Measurements from ENCODE around the gene SIPA1L3. TPM values are rescaled to one million over a fixed set of nuclear protein-coding genes. Genes with fewer than 3 reads are reported as not detected.

The SIPA1L3 gene
- total and polyA plus RNA-seq, 2 experiments from 2014 or later = 15.7 to 54.1 TPM

- H3K9me3 Mint-ChIP-seq = no peaks in the 10 kb centered on the region
- peak overlapping the region; percentile 79; the same call in 1 of the 2 replicates for H3K27ac ChIP-seq (ENCODE audit: low read depth)
- no peaks in the 10 kb centered on the region for H3K27me3 ChIP-seq (ENCODE audit: insufficient read depth)
- H3K4me2 ChIP-seq = peak overlapping the region; percentile 83
- H3F3A ChIP-seq (replicated peaks; ENCODE audit: low read depth) = peaks cover 20% of the 10 kb centered on the region; the same call in 1 of the 2 replicates
- no peak overlapping the region for H2AFZ ChIP-seq
- H3K79me2 ChIP-seq (replicated peaks; ENCODE audit: insufficient read depth) = 0 out of 2 replicates have a peak, but pooled peaks cover 3% of the 10 kb centered on the region
- DNase-seq (ENCODE audit: low spot score) (no peak), ATAC-seq (peak; percentile 4; the same call in 2 of the 3 replicates)
- no peak overlapping the region; the same call in 1 of the 2 replicates for H3K27ac Mint-ChIP-seq
- peaks cover 13% of the 10 kb centered on the region for H3K27me3 Mint-ChIP-seq (ENCODE audit: insufficient read depth, low read depth, poor library complexity)
- peak overlapping the region; percentile 54 for H3K4me3 ChIP-seq
- H4K20me1 ChIP-seq (replicated peaks; ENCODE audit: insufficient read depth) = no peaks in the 10 kb centered on the region
- H3K36me3 ChIP-seq (ENCODE audit: insufficient read depth) = no peaks in the 10 kb centered on the region
- H3K4me3 Mint-ChIP-seq = peak overlapping the region; percentile 60; the same call in 2 of the 3 replicates
- peaks cover 35% of the 10 kb centered on the region for H3K4me1 ChIP-seq (ENCODE audit: insufficient read depth)
- H3K4me1 Mint-ChIP-seq = peaks cover 36% of the 10 kb centered on the region
- H3K36me3 Mint-ChIP-seq (ENCODE audit: low read depth) = no peaks in the 10 kb centered on the region; the same call in 2 of the 3 replicates
- no peaks in the 10 kb centered on the region for H3K9me2 ChIP-seq (ENCODE audit: insufficient read depth)
- TF ChIP-seq, protein P1, sequence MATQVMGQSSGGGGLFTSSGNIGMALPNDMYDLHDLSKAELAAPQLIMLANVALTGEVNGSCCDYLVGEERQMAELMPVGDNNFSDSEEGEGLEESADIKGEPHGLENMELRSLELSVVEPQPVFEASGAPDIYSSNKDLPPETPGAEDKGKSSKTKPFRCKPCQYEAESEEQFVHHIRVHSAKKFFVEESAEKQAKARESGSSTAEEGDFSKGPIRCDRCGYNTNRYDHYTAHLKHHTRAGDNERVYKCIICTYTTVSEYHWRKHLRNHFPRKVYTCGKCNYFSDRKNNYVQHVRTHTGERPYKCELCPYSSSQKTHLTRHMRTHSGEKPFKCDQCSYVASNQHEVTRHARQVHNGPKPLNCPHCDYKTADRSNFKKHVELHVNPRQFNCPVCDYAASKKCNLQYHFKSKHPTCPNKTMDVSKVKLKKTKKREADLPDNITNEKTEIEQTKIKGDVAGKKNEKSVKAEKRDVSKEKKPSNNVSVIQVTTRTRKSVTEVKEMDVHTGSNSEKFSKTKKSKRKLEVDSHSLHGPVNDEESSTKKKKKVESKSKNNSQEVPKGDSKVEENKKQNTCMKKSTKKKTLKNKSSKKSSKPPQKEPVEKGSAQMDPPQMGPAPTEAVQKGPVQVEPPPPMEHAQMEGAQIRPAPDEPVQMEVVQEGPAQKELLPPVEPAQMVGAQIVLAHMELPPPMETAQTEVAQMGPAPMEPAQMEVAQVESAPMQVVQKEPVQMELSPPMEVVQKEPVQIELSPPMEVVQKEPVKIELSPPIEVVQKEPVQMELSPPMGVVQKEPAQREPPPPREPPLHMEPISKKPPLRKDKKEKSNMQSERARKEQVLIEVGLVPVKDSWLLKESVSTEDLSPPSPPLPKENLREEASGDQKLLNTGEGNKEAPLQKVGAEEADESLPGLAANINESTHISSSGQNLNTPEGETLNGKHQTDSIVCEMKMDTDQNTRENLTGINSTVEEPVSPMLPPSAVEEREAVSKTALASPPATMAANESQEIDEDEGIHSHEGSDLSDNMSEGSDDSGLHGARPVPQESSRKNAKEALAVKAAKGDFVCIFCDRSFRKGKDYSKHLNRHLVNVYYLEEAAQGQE (IDR thresholded peaks at IDR 0.05; ENCODE audit: unreplicated experiment) = no peak
- TF ChIP-seq JUNB (IDR thresholded peaks at IDR 0.05; ENCODE audit: unreplicated experiment) = no peak
- no peak for TF ChIP-seq ZNF462 (CRISPR knock-in tag; IDR thresholded peaks at IDR 0.05)
- no peak for TF ChIP-seq CTCF (conservative IDR thresholded peaks at IDR 0.05; ENCODE audit: low read depth in 2 of 2)
- no peak for TF ChIP-seq STAT1 (IDR thresholded peaks at IDR 0.05; ENCODE audit: unreplicated experiment)
- no peak for TF ChIP-seq POLR2AphosphoS5 (IDR thresholded peaks at IDR 0.05; ENCODE audit: low read depth)
- TF ChIP-seq CREB1 (CRISPR knock-in tag; IDR thresholded peaks at IDR 0.05; ENCODE audit: low read depth) = no peak
Observed at GRCh38 chr19:38250428-38250820, 343.4 kb downstream of the SIPA1L3 start.

Data from GM23338 (cell line).